Measurements from ENCODE around the gene ERMP1. TPM values are rescaled to one million over a fixed set of nuclear protein-coding genes. Genes with fewer than 3 reads are reported as not detected.

The ERMP1 gene
- total and polyA plus RNA-seq, 12 donors, result 5.1 to 26.2 (median 22.3) TPM

GRCh38 chr9:5876026-5876425, 43.1 kb upstream of the ERMP1 start:
- ATAC-seq (no peak), DNase-seq (no peak)
- Histone ChIP-seq H3K27ac (no peak overlapping the region), H3K9me3 (no peaks in the 10 kb centered on the region), H3K36me3 (no peaks in the 10 kb centered on the region), H3K27me3 (no peaks in the 10 kb centered on the region), H3K4me1 (no peaks in the 10 kb centered on the region), H3K4me3 (no peak overlapping the region)
- no peak for TF ChIP-seq CTCF (IDR thresholded peaks at IDR 0.05)
- 70 to 87% methylated on average over 1 of the region's 1 CpG for WGBS, 2 donors
- intact Hi-C loops (cut with DNase I), result no loop called here

DNA sequence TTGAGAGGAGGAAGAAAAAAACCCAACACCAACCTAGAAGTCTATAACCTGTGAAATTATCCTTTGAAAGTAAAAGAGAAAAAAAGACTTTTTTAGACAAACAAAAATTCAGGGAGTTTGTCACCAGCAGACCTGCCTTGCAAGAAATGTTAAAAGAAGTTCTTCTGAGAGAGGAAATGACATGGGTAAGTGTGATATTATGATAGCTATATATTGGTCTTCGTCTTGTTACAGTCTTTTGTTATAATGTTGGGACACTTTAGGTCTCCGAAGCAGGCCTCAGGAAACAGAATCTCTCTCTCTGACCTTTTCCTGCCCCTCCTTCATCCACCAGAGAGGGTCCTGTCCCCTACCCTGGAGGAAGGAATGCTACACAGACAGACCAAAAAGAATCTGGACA, 41.1 kb upstream of the ERMP1 start:
- intact Hi-C loops (cut with DNase I), result no loop called here
- Histone ChIP-seq H3K27me3 (no peaks in the 10 kb centered on the region), H3K4me1 (no peaks in the 10 kb centered on the region), H3K27ac (no peak overlapping the region), H3K4me3 (no peak overlapping the region), H3K9me3 (no peaks in the 10 kb centered on the region), H3K36me3 (no peaks in the 10 kb centered on the region)
- ATAC-seq, result no peak
- TF ChIP-seq CTCF (IDR thresholded peaks at IDR 0.05), result no peak
- DNase-seq, result no peak
- 82 to 83% methylated on average over 2 of the region's 2 CpGs for WGBS, 2 donors

GRCh38 chr9:5873439-5873838, 40.5 kb upstream of the ERMP1 start:
- intact Hi-C loops (cut with DNase I), result no loop called here
- WGBS, 2 donors, result 89 to 92% methylated on average over 5 of the region's 5 CpGs
- H3K27me3 ChIP-seq, result no peaks in the 10 kb centered on the region
- no peak for TF ChIP-seq CTCF (IDR thresholded peaks at IDR 0.05)
- no peak for ATAC-seq
- no peaks in the 10 kb centered on the region for H3K9me3 ChIP-seq
- no peak overlapping the region for H3K4me3 ChIP-seq
- no peak for DNase-seq
- no peak overlapping the region for H3K27ac ChIP-seq
- H3K36me3 ChIP-seq, result no peaks in the 10 kb centered on the region
- no peaks in the 10 kb centered on the region for H3K4me1 ChIP-seq

- ATAC-seq (no peak), DNase-seq (no peak)
- no peak for TF ChIP-seq CTCF (IDR thresholded peaks at IDR 0.05)
- WGBS, 2 donors, result 72 to 78% methylated on average over 4 of the region's 4 CpGs
- H3K27ac ChIP-seq, result no peak overlapping the region
- intact Hi-C loops (cut with DNase I), result no loop called here
- H3K36me3 ChIP-seq, result peaks cover 0 to 2% (median 0%) of the 10 kb centered on the region in 9 donors
- no peaks in the 10 kb centered on the region for H3K9me3 ChIP-seq
- H3K27me3 ChIP-seq, result no peaks in the 10 kb centered on the region
- no peak overlapping the region for H3K4me3 ChIP-seq
- H3K4me1 ChIP-seq, result no peaks in the 10 kb centered on the region
These were observed 39.6 kb upstream of the ERMP1 start for GRCh38 chr9:5872511-5872910.

GRCh38 chr9:5871785-5872184, 38.9 kb upstream of the ERMP1 start:
- Histone ChIP-seq H3K36me3 (peaks cover 0 to 6% (median 0%) of the 10 kb centered on the region in 9 donors), H3K4me3 (no peak overlapping the region), H3K4me1 (no peaks in the 10 kb centered on the region), H3K9me3 (no peaks in the 10 kb centered on the region), H3K27me3 (no peaks in the 10 kb centered on the region), H3K27ac (no peak overlapping the region)
- intact Hi-C loops (cut with DNase I), result no loop called here
- 57 to 60% methylated on average over 2 of the region's 2 CpGs for WGBS, 2 donors
- no peak for ATAC-seq
- no peak for DNase-seq
- no peak for TF ChIP-seq CTCF (IDR thresholded peaks at IDR 0.05)

Measured in heart right ventricle (tissue), 16 donors.